Transverse colon (tissue), 4 donors: Measurements from ENCODE around the gene IGSF21. TPM values are rescaled to one million over a fixed set of nuclear protein-coding genes. Genes with fewer than 3 reads are reported as not detected.

Experiments
- DNase-seq: peaks from one replicate; pipeline ENCODE4 v3.0.0-alpha.2; 2019
- H3K27ac ChIP-seq, 4 donors: fragments of 200-600 bp; sonication (generic); 2 replicates each; pipeline ENCODE4 v1.5.1; 2016 to 2018; ENCODE audit warnings: inconsistent platforms in 4 of 4
- H3K27me3 ChIP-seq: fragments of 200-600 bp; sonication (generic); 2 replicates; pipeline ENCODE4 v1.5.1; 2017; ENCODE audit warnings: inconsistent platforms
- H3K36me3 ChIP-seq, 4 donors: fragments of 200-600 bp; sonication (generic); 2 replicates each; pipeline ENCODE4 v1.5.1; 2017 to 2019; ENCODE audit warnings: inconsistent platforms in 4 of 4
- H3K4me1 ChIP-seq, 4 donors: fragments of 200-600 bp; sonication (generic); 2 replicates each; pipeline ENCODE4 v1.5.1; 2017 to 2020; ENCODE audit warnings: inconsistent platforms in 4 of 4
- H3K4me3 ChIP-seq, 4 donors: fragments of 200-600 bp; sonication (generic); 1 replicate in 1 of 4; 2 replicates in 3 of 4; pipeline versions ENCODE4 v1.5.1 to v1.6.1; 2017 to 2019; ENCODE audit warnings: inconsistent platforms in 4 of 4
- H3K9me3 ChIP-seq, 2 donors: fragments of 200-600 bp; sonication (generic); 2 replicates each; pipeline ENCODE4 v1.5.1; 2017 to 2019; ENCODE audit warnings: inconsistent platforms in 2 of 2
- EP300 ChIP-seq: sonication (generic); formaldehyde crosslinking; IDR thresholded peaks from one replicate; pipeline ENCODE4 v1.6.1; 2017; ENCODE audit warnings: antibody characterized with exemption, low read depth
- POLR2A ChIP-seq: fragments of 450-650 bp; IDR thresholded peaks from one replicate; pipeline ENCODE4 v1.6.1; 2016; ENCODE audit warnings: antibody characterized with exemption, mild to moderate bottlenecking, moderate library complexity
- POLR2AphosphoS5 ChIP-seq, 3 donors: sonication (generic); formaldehyde crosslinking; IDR thresholded peaks; one replicate each; pipeline ENCODE4 v1.6.1; 2016; ENCODE audit warnings: antibody characterized with exemption in 3 of 3
- WGBS, 2 donors: methylation state at CpG; one replicate each; pipeline ENCODE4 v1.1.5; 2018; ENCODE audit warnings: low coverage in 1 of 2; 5-methylcytosine and 5-hydroxymethylcytosine counted together
- in situ Hi-C, 4 donors: fragments of 200-750 bp; cut with MboI; loops; one replicate each; pipeline versions ENCODE4 v1.15.0 to v1.15.1; 2017; ENCODE audit warnings: low sequenced_read_pairs in 3 of 4, low pct_ligation_motif_present in 1 of 4, low pct_unique_long_range_greater_than_20kb in 1 of 4
- intact Hi-C: fragments of 100-400 bp; cut with DNase I; formaldehyde crosslinking; loops from one replicate; pipeline ENCODE4 v1.15.1; 2023; ENCODE audit warnings: low total_unique reads
- total RNA-seq, 4 donors: library from RNA; depleted of rRNA; stranded (reverse); fragments of >200 nt; gene quantifications; one replicate each; pipeline ENCODE4 v1.1.0, GENCODE V29; 2016
- TF ChIP-seq, protein P1 (sequence below), 5 experiments: fragments of 200-600 bp in 3 of 5; fragments of 450-650 bp in 2 of 5; sonication (generic) in 3 of 5; IDR thresholded peaks; 1 replicate in 2 of 5; 2 replicates in 3 of 5; pipeline ENCODE4 v1.5.1; 2016 to 2017; ENCODE audit warnings: antibody characterized with exemption in 5 of 5, inconsistent platforms in 3 of 5, mild to moderate bottlenecking in 2 of 5, moderate library complexity in 1 of 5

IGSF21 gene
- total RNA-seq, 4 donors from 2014 or later: 1.1 to 6.8 (median 1.6) TPM; not detected in 1

DNA sequence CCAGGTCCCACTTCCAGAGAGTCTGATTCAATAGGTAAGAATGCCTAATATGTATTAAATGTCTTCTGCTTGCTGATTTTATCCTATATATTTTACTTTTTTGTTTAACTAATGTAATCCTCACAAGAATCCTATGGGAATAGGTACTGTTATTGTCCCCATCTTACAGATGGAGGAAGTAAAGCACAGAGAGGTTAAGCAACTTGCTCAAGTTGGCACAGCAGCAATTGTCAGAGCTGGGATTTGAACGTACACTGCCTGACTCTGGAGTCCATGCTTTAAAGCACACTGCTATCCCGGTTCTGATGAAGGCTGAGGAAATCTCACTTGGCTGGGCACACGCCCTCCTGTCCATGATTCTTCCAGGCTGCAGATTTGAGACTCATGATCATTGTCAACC lies 62.8 kb downstream of the IGSF21 start:
- in situ Hi-C loops (no loop called here), intact Hi-C loops (no loop called here)
- TF ChIP-seq POLR2AphosphoS5 (IDR thresholded peaks at IDR 0.05): no peak
- TF ChIP-seq POLR2A: no peak
- TF ChIP-seq, protein P1, sequence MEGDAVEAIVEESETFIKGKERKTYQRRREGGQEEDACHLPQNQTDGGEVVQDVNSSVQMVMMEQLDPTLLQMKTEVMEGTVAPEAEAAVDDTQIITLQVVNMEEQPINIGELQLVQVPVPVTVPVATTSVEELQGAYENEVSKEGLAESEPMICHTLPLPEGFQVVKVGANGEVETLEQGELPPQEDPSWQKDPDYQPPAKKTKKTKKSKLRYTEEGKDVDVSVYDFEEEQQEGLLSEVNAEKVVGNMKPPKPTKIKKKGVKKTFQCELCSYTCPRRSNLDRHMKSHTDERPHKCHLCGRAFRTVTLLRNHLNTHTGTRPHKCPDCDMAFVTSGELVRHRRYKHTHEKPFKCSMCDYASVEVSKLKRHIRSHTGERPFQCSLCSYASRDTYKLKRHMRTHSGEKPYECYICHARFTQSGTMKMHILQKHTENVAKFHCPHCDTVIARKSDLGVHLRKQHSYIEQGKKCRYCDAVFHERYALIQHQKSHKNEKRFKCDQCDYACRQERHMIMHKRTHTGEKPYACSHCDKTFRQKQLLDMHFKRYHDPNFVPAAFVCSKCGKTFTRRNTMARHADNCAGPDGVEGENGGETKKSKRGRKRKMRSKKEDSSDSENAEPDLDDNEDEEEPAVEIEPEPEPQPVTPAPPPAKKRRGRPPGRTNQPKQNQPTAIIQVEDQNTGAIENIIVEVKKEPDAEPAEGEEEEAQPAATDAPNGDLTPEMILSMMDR (IDR thresholded peaks at IDR 0.05): no peak
- no peak for TF ChIP-seq EP300
- 74% methylated on average over 3 of the region's 3 CpGs; no CpG with 5 or more reads in 1 of the 2 donors for WGBS, 2 donors
- no peak overlapping the region for H3K27ac ChIP-seq
- no peaks in the 10 kb centered on the region for H3K36me3 ChIP-seq
- H3K9me3 ChIP-seq: no peaks in the 10 kb centered on the region
- no peak overlapping the region for H3K4me3 ChIP-seq
- peaks cover 19% of the 10 kb centered on the region for H3K27me3 ChIP-seq
- H3K4me1 ChIP-seq: peaks cover 0 to 2% (median 0%) of the 10 kb centered on the region in 4 donors
- no peak for DNase-seq

DNA sequence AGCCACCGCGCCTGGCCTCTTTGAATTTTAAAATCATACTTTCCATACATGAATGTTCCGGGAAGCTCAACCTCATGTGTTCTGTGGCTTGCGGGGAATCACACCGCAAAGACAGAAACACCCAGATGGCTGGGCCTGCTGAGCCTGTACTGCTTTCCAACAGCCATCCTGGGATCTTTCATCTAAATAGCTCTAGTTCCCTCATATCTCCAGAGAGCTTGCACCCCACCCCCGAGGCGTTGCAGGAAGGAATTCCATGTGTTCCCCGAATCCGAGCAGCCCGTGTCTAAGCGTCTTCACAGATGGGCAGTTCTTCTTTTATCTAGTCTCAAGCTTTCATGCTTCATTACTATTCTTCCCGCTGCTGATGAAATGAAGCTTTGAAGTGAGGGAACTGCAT lies 66.4 kb downstream of the IGSF21 start:
- no peaks in the 10 kb centered on the region for H3K9me3 ChIP-seq
- DNase-seq: no peak
- TF ChIP-seq POLR2A (no peak), POLR2AphosphoS5 (IDR thresholded peaks at IDR 0.05) (no peak), EP300 (no peak)
- TF ChIP-seq, protein P1 (IDR thresholded peaks at IDR 0.05): no peak
- no peak overlapping the region for H3K4me3 ChIP-seq
- H3K36me3 ChIP-seq: no peaks in the 10 kb centered on the region
- H3K27ac ChIP-seq: no peak overlapping the region
- intact Hi-C loops: no loop called here
- H3K27me3 ChIP-seq: peaks cover 47% of the 10 kb centered on the region
- in situ Hi-C loops: no loop called here
- H3K4me1 ChIP-seq: no peaks in the 10 kb centered on the region
- WGBS, 2 donors: 89% methylated on average over 12 of the region's 12 CpGs; no CpG with 5 or more reads in 1 of the 2 donors

DNA sequence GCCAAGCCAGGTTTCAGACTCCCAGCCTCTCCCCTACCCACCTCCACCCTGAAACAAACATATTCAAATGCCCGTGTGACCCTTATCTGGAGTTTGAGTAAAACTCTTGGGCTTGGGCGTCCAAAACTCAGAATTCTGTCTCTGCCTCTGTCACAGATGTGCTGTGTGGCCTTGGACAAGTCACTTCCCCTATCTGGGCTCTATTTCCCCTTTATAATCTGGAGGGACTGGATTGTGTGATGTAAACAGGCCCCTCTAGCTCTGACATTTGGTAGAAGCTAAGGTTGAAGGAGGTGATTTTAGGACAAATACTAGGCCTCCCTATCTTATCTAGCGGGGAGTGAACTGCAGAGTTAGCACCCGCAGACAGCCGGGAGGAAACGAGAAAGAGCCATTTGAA lies 67.5 kb downstream of the IGSF21 start:
- WGBS, 2 donors: 40 to 59% methylated on average over 1 to 6 of the region's 6 CpGs
- intact Hi-C loops: no loop called here

DNA sequence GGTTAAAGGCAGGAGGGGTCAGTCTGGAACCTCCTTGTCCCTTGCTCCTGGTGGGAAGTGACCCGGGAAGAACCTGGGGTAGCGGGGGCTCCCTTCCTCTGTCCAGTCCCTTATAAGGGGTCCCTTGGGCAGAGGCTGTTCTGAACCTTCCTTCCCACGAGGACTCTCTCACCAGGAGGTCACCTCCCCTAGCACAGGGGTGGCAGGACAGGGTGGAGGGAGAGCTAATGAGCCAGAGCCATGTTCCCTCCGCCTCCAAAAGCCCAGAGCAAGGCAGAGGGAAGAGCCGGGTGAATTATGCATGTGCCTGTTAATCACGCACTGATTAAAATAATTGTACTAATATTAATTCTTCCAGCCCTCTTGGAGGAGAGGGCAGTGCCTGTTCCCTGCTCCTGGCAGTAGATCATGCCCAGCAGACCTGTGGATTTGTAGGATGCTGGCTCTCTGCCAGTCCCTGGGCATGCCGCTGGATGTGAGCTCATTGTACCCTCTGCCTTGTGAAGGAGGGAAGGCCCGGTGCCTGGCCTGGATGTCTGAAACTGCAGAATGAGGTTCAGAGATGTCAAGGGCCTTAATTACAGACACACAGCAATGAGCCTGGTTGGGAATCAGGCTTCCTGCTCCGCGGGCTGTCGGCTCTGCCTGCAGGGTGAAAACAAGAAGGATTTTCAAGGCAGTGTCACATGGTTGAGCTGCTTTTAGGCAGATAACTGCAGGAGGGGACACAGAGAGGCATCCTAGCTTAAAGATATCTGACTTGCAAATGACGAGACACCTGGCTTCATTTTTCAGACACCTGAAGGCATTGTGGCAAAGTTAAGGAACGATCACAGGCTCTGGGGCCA lies 68.2 kb downstream of the IGSF21 start:
- Histone ChIP-seq H3K4me1 (no peaks in the 10 kb centered on the region), H3K27ac (no peak overlapping the region), H3K4me3 (no peak overlapping the region), H3K36me3 (no peaks in the 10 kb centered on the region), H3K9me3 (no peaks in the 10 kb centered on the region), H3K27me3 (peaks cover 54% of the 10 kb centered on the region)
- 58 to 70% methylated on average over 2 to 13 of the region's 13 CpGs for WGBS, 2 donors
- intact Hi-C loops (no loop called here), in situ Hi-C loops (no loop called here)
- DNase-seq: no peak
- no peak for TF ChIP-seq POLR2AphosphoS5 (IDR thresholded peaks at IDR 0.05)
- TF ChIP-seq POLR2A: no peak
- TF ChIP-seq, protein P1 (IDR thresholded peaks at IDR 0.05): no peak
- TF ChIP-seq EP300: no peak

More for the DNA sequence above, 67.5 kb downstream of the IGSF21 start:
- Histone ChIP-seq H3K36me3 (no peaks in the 10 kb centered on the region), H3K4me3 (no peak overlapping the region), H3K27ac (no peak overlapping the region), H3K9me3 (no peaks in the 10 kb centered on the region), H3K4me1 (no peaks in the 10 kb centered on the region), H3K27me3 (peaks cover 54% of the 10 kb centered on the region)
- DNase-seq: no peak
- in situ Hi-C loops: no loop called here
- TF ChIP-seq POLR2A (no peak), EP300 (no peak)
- TF ChIP-seq, protein P1 (IDR thresholded peaks at IDR 0.05): no peak
